AML-193 (cell line): ENCODE data around the gene CTDSPL.

Experiments
- DNase-seq, 2 experiments: peaks; one replicate each; lab custom pipeline; 2025; lab: John Stamatoyannopoulos, UW

CTDSPL gene

GRCh38 chr3:37988931-37989525 is 127.3 kb downstream of the CTDSPL start:
- DNase-seq, result no peak

GRCh38 chr3:37989821-37990480 is 128.3 kb downstream of the CTDSPL start:
- no peak for DNase-seq

GRCh38 chr3:37990527-37990926 is 128.8 kb downstream of the CTDSPL start, which contains the start of gene VILL:
Gene VILL, plus strand, starts transcription at chr3:37990786. Its CDS starts 2,887 bp downstream, at chr3:37993673.
- DNase-seq, result no peak

GRCh38 chr3:37991109-37991508 is 129.4 kb downstream of the CTDSPL start:
- DNase-seq, result no peak

GRCh38 chr3:37991823-37992222 is 130.1 kb downstream of the CTDSPL start:
- DNase-seq, result no peak

GRCh38 chr3:37992271-37993066 is 130.8 kb downstream of the CTDSPL start:
- DNase-seq, result no peak

GRCh38 chr3:37993067-37993455 is 131.4 kb downstream of the CTDSPL start:
- DNase-seq, result no peak

GRCh38 chr3:37993460-37993819 is 131.8 kb downstream of the CTDSPL start:
- no peak for DNase-seq

- peak; percentile 89 to 90 for DNase-seq
Measured at GRCh38 chr3:37993820-37994638, 132.3 kb downstream of the CTDSPL start.

- peak in 1 of 2 experiments; percentile 72 for DNase-seq
Measured at GRCh38 chr3:37994639-37994972, 132.9 kb downstream of the CTDSPL start.

- no peak for DNase-seq
Measured at GRCh38 chr3:37995652-37996641, 134.3 kb downstream of the CTDSPL start.

GRCh38 chr3:37996785-37997301 is 135.2 kb downstream of the CTDSPL start:
- peak; percentile 80 to 89 for DNase-seq

GRCh38 chr3:37997342-37997741 is 135.7 kb downstream of the CTDSPL start:
- DNase-seq, result no peak

- no peak for DNase-seq
Measured at GRCh38 chr3:37997791-37998370, 136.2 kb downstream of the CTDSPL start.

- no peak for DNase-seq
Measured at GRCh38 chr3:37999836-38000235, 138.2 kb downstream of the CTDSPL start.

- no peak for DNase-seq
Measured at GRCh38 chr3:38000242-38000916, 138.7 kb downstream of the CTDSPL start.

- no peak for DNase-seq
Measured at GRCh38 chr3:38000965-38001455, 139.3 kb downstream of the CTDSPL start.

GRCh38 chr3:38001456-38002081 is 139.9 kb downstream of the CTDSPL start:
- peak in 1 of 2 experiments; percentile 15 for DNase-seq

- DNase-seq, result no peak
Measured at GRCh38 chr3:38002291-38002876, 140.7 kb downstream of the CTDSPL start.
